H1 (cell line): ENCODE data around the gene TSPAN33. TPM values are rescaled to one million over a fixed set of nuclear protein-coding genes. Genes with fewer than 3 reads are reported as not detected.
A peak's percentile ranks its signal among the peaks of the same experiment; 100 is the strongest.

Source experiments
- ASH2L ChIP-seq: fragments of 200-600, 300-600 bp; sonication (generic); IDR thresholded peaks from one replicate; pipeline ENCODE4 v1.7.1; 2017; ENCODE audit warnings: low read length
- BCL11A ChIP-seq, 2 experiments: IDR thresholded peaks; one replicate each; pipeline ENCODE4 v1.6.1; 2011; ENCODE audit warnings: low read depth in 2 of 2, low read length in 2 of 2, mild to moderate bottlenecking in 2 of 2
- BRCA1 ChIP-seq: IDR thresholded peaks from 2 replicates; pipeline ENCODE4 v1.6.1; 2012; ENCODE audit warnings: low read depth, low read length, improper control_type of control experiment
- CHD2 ChIP-seq: IDR thresholded peaks from 2 replicates; pipeline ENCODE4 v1.6.1; 2012; ENCODE audit warnings: low read length, improper control_type of control experiment
- KDM4A ChIP-seq: IDR thresholded peaks from one replicate; pipeline ENCODE4 v1.7.1; 2012; ENCODE audit warnings: low read depth, mild to moderate bottlenecking, moderate library complexity, low read length, inconsistent platforms; ENCODE audit not compliant: severe bottlenecking
- NRF1 ChIP-seq: IDR thresholded peaks from 2 replicates; pipeline ENCODE4 v1.6.1; 2011; ENCODE audit warnings: mild to moderate bottlenecking, low read depth, low read length, improper control_type of control experiment
- PHF8 ChIP-seq: fragments of 200-600 bp; sonication (generic); conservative IDR thresholded peaks from 2 replicates; pipeline ENCODE4 v1.7.1; 2012; ENCODE audit warnings: low read depth, mild to moderate bottlenecking, inconsistent platforms, low read length, moderate library complexity
- POLR2AphosphoS5 ChIP-seq: IDR thresholded peaks from 2 replicates; pipeline ENCODE4 v1.6.1; 2011; ENCODE audit warnings: low read depth, low read length
- POU5F1 ChIP-seq: IDR thresholded peaks from 2 replicates; pipeline ENCODE4 v1.6.1; 2011; ENCODE audit warnings: low read depth, mild to moderate bottlenecking, low read length, moderate library complexity
- SIN3A ChIP-seq, 2 experiments: IDR thresholded peaks in 1 of 2; conservative IDR thresholded peaks in 1 of 2; 2 replicates each; pipeline ENCODE4 v1.6.1; 2011 to 2012; ENCODE audit warnings: low read length in 2 of 2, improper control_type of control experiment in 1 of 2, low read depth in 1 of 2, mild to moderate bottlenecking in 1 of 2
- SP2 ChIP-seq: IDR thresholded peaks from 2 replicates; pipeline ENCODE4 v1.6.1; 2012; ENCODE audit warnings: mild to moderate bottlenecking, low read length, inconsistent platforms
- TBP ChIP-seq: IDR thresholded peaks from 2 replicates; pipeline ENCODE4 v1.6.1; 2011; ENCODE audit warnings: low read depth, low read length, improper control_type of control experiment
- polyA plus RNA-seq, 7 experiments: library from polyadenylated mRNA; depleted of rRNA in 3 of 7; stranded (reverse) in 5 of 7; unstranded in 2 of 7; fragments of >200 nt in 5 of 7; fragments of 200-250 nt in 2 of 7; gene quantifications; 1 replicate in 5 of 7; 2 replicates in 1 of 7; 4 replicates in 1 of 7; pipeline versions ENCODE4 v1.2.1 to v1.2.3, GENCODE V29; 2011 to 2013; ENCODE audit warnings: missing spikeins in 2 of 7, mixed read lengths in 2 of 7
- total RNA-seq: library from RNA; stranded (reverse); fragmentation: NEBNext Ultra II Directional; extraction: Animal tissue kit (Norgen Biotek cat#: 25700); gene quantifications from 2 replicates; pipeline ENCODE4 v1.2.1, GENCODE V29; 2021

Gene TSPAN33
- total and polyA plus RNA-seq, 2 of the 8 experiments (the other 6 are each of a cell fraction or from before 2014, with no cell fraction given), result 42.8 to 47.1 TPM

DNA sequence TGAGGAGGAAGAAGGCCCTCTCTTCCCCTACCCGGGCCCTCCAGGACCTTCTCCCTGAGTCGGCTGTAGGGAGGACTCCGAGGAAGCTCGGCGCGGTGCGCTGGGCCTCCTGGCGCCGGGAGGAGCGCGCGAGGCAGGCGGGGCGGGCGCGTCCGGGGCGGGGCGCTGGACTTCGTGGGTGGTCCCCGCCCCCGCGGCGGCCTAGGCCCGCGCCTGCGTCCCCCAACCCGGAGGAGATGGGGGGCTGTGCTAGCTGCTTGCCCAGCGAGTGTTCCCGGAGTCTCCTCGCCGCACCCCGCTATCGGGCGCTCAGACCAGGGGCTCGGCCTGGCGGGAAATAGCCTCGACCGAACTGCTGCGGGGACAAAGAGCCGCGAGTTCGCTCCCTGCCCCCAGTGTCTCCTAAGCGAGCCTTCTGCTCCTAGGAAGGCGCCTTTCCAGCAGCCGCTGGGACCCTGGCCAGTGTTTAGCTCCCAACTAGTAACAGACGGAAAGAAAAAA is 24.7 kb downstream of the TSPAN33 start (continued):
- TF ChIP-seq KDM4A, result no peak
- no peak for TF ChIP-seq BCL11A (IDR thresholded peaks at IDR 0.05; ENCODE audit: low read depth in 2 of 2, low read length in 2 of 2)
- TF ChIP-seq SP2, result no peak
- TF ChIP-seq NRF1, result peak; percentile 35; the same call in 1 of the 2 replicates
- TF ChIP-seq POU5F1, result no peak
- peak; percentile 65 for TF ChIP-seq TBP
- TF ChIP-seq CHD2, result no peak
- TF ChIP-seq PHF8, result peak; percentile 78
- TF ChIP-seq POLR2AphosphoS5, result peak; percentile 16; the same call in 1 of the 2 replicates
- TF ChIP-seq BRCA1, result no peak
- no peak; a peak in 1 of 4 replicates for TF ChIP-seq SIN3A (conservative IDR thresholded peaks at IDR 0.05 in 1 of 2, IDR thresholded peaks at IDR 0.05 in 1 of 2; ENCODE audit: low read depth in 1 of 2, low read length in 2 of 2)
- peak; percentile 56 for TF ChIP-seq ASH2L
